ENCODE data around the gene AKR1C4.
"Not testable (repeated sequence)": the region's sequence is repeated elsewhere in the genome, so short reads cannot be mapped to it uniquely, and the experiment has no call there.

The AKR1C4 gene

DNA sequence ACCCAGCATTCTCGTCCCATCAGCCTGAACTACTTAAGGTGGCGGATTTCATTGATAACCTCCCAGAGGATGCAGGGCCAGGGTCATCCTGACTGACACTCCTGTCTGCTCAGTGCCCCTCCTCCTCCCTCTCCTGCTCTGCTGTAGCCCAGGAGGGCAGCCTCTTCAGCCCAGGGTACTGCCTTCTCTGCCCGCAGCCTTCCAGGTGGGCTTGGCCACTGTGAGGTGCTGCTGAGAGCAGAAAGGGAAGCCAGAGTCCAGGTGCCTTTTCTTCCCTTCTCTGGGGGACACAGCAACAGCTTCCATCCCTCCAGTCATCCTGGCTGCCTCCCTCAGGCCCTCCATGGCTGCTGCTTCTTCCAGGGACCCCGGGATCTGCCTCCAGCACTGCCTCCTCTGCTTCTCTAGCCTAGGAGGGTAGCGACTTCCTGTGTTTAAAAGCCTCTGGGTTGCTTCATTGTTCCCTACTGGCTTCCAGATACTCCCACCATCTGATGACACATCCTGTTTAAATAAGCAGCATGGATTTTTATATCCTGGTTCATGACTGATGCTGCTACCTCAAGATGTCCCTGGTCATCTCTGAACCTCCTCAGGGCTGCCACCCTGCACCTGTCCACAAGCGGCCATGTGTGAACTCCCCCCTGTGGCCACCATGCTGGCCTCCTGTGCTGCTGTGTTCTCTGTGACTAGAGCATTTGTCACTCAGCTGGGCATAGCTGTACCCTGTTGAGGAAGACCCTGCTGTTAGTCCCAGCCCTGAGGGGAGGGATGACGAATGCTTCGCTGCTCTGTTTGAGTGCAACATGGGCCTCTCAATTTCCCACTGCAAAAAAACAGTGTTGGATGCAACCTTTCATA is 55.8 kb downstream of the AKR1C4 start:
- no peaks in the 10 kb centered on the region for H3K9me3 ChIP-seq (ENCODE audit: low read length)
- H3K36me3 ChIP-seq (ENCODE audit: insufficient read depth, low read length): no peaks in the 10 kb centered on the region
- H3K27me3 ChIP-seq (ENCODE audit: control insufficient read depth in 1 of 2, insufficient read depth in 2 of 2, low read length in 2 of 2): no peaks in the 10 kb centered on the region
- H3K9ac ChIP-seq (ENCODE audit: low read length): no peak overlapping the region
- no peaks in the 10 kb centered on the region for H3K4me1 ChIP-seq (ENCODE audit: insufficient read depth, low read length)
- H3K27ac ChIP-seq (ENCODE audit: low read depth, low read length): no peak overlapping the region
- H3K4me3 ChIP-seq (ENCODE audit: low read depth in 1 of 2, low read length in 2 of 2): no peak overlapping the region

DNA sequence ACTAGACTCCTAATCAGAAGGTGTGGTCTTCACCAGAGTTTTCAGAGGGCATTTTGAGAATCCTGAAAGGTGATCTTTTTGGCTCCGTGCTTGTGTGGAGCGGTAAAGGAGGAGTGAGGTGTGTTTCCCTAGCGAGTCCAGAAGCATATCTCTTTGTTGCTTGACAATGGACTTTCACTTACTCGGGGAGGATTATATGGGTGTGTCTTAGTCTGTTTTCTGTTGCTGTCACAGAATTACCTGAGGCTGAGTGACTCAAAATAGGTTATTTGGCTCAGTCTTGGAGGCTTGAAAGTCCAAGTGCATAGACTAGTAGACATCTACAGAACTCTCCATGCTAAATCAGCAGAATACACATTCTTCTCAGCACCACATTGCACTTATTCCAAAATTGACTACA is 57.9 kb downstream of the AKR1C4 start:
- H3K27me3 ChIP-seq (ENCODE audit: control insufficient read depth in 1 of 2, insufficient read depth in 2 of 2, low read length in 2 of 2): no peaks in the 10 kb centered on the region
- H3K27ac ChIP-seq (ENCODE audit: low read depth, low read length): no peak overlapping the region
- H3K9ac ChIP-seq (ENCODE audit: low read length): no peak overlapping the region
- no peaks in the 10 kb centered on the region for H3K9me3 ChIP-seq (ENCODE audit: low read length)
- no peaks in the 10 kb centered on the region for H3K36me3 ChIP-seq (ENCODE audit: insufficient read depth, low read length)
- H3K4me3 ChIP-seq (ENCODE audit: low read depth in 1 of 2, low read length in 2 of 2): no peak overlapping the region
- no peaks in the 10 kb centered on the region for H3K4me1 ChIP-seq (ENCODE audit: insufficient read depth, low read length)

DNA sequence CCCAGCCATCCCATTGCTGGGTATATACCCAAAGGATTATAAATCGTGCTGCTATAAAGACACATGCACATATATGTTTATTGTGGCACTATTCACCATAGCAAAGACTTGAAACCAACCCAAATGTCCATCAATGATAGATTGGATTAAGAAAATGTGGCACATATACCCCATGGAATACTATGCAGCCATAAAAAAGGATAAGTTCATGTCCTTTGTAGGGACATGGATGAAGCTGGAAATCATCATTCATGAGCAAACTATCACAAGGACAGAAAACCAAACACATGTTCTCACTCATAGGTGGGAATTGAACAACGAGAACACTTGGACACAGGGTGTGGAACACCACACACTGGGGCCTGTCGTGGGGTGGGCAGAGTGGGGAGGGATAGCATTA is 61.1 kb downstream of the AKR1C4 start:
- H3K4me1 ChIP-seq (ENCODE audit: insufficient read depth, low read length); H3K9me3 ChIP-seq (ENCODE audit: low read length); H3K27ac ChIP-seq (ENCODE audit: low read depth, low read length); H3K27me3 ChIP-seq (ENCODE audit: control insufficient read depth in 1 of 2, insufficient read depth in 2 of 2, low read length in 2 of 2); H3K4me3 ChIP-seq (ENCODE audit: low read depth in 1 of 2, low read length in 2 of 2); H3K36me3 ChIP-seq (ENCODE audit: insufficient read depth, low read length); H3K9ac ChIP-seq (ENCODE audit: low read length): not testable (repeated sequence)

DNA sequence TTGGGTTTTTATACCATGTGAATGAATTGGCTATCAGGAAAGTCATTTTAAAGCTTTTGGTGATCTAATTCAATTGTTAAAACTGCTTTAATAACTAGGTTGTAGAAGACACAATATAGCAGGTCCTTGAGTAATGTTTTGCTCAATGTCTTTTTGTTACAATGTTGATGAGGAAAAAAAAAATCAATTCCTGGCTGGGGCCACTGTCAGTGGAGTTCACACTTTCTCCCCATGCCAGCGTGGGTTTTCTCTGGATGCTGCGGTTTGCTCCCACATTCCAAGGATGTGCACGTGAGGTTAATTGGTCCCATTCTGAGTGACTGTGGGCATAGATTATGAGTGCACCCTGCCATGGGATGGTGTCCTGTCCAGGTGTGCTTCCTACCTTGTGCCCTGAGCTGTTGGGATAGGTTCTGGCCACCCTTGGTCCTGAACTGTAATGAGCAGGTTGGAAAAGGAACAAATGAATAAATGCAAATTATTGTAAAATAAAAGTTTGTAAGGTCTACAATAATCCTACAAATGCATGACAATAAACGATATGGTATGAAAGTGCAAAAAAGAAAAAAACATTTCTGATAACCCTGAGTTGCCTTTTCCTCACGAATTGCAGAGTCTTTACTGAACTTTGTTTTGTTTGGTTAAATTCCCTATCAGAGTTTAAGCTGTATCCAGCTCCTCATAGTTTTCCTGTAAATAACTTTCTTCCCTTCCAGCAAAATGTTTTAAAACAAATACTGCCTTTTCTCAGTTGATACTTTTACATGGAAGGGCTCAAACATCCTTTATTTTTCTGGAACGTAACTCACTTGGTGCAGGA is 62.7 kb downstream of the AKR1C4 start:
- Histone ChIP-seq H3K27me3 (ENCODE audit: control insufficient read depth in 1 of 2, insufficient read depth in 2 of 2, low read length in 2 of 2) (no peaks in the 10 kb centered on the region), H3K27ac (ENCODE audit: low read depth, low read length) (no peak overlapping the region), H3K4me1 (ENCODE audit: insufficient read depth, low read length) (no peaks in the 10 kb centered on the region), H3K4me3 (ENCODE audit: low read depth in 1 of 2, low read length in 2 of 2) (no peak overlapping the region), H3K36me3 (ENCODE audit: insufficient read depth, low read length) (no peaks in the 10 kb centered on the region), H3K9ac (ENCODE audit: low read length) (no peak overlapping the region), H3K9me3 (ENCODE audit: low read length) (no peaks in the 10 kb centered on the region)

DNA sequence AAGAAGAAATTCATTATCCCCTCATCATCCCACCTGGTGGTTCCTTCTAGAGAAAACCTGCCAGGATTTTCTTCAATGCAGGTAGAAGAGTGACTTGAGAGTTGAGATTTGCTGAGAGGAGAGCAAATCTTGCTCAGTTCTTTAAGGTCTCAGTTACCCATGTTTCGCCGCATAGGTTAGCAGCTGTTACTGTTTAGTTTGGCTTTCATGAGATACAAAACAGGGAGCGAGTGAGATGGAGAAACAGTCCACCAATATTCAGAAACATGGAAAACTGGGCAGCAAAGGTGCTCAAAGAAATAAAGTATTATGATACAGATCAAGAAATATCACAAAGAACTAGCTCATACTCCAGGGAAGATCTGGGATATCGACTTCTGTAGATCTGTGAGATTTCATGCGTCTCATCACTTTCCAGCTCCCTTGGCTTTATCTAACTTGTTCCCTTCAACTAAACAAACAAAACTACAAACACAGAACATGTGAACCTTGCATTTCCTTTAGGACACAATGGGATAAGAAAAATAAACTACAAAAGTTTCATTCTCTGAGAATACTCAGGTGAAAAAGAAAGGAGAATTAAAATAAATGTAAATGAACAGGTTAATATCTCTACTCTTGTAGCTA is 63.4 kb downstream of the AKR1C4 start:
- Histone ChIP-seq H3K9me3 (ENCODE audit: low read length) (no peaks in the 10 kb centered on the region), H3K27me3 (ENCODE audit: control insufficient read depth in 1 of 2, insufficient read depth in 2 of 2, low read length in 2 of 2) (no peaks in the 10 kb centered on the region), H3K27ac (ENCODE audit: low read depth, low read length) (no peak overlapping the region), H3K36me3 (ENCODE audit: insufficient read depth, low read length) (no peaks in the 10 kb centered on the region), H3K4me1 (ENCODE audit: insufficient read depth, low read length) (no peaks in the 10 kb centered on the region), H3K9ac (ENCODE audit: low read length) (no peak overlapping the region), H3K4me3 (ENCODE audit: low read depth in 1 of 2, low read length in 2 of 2) (no peak overlapping the region)

DNA sequence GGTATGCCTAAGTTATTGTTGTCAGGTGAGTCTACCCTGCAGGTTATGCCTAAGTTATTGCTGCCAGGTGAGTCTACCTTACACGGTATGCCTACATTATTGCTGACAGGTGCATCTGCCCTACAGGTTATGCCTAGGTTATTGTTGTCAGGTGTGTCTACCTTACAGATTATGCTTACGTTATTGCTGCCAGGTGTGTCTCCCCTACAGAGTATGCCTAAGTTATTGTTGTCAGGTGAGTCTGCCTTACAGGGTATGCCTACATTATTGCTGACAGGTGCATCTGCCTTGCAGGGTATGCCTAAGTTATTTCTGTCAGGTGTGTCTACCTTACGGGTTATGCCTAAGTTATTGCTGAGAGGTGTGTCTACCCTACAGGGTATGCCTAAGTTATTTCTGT is 64.2 kb downstream of the AKR1C4 start:
- no peak overlapping the region for H3K4me3 ChIP-seq (ENCODE audit: low read depth in 1 of 2, low read length in 2 of 2)
- H3K9ac ChIP-seq (ENCODE audit: low read length): no peak overlapping the region
- H3K27ac ChIP-seq (ENCODE audit: low read depth, low read length): no peak overlapping the region

DNA sequence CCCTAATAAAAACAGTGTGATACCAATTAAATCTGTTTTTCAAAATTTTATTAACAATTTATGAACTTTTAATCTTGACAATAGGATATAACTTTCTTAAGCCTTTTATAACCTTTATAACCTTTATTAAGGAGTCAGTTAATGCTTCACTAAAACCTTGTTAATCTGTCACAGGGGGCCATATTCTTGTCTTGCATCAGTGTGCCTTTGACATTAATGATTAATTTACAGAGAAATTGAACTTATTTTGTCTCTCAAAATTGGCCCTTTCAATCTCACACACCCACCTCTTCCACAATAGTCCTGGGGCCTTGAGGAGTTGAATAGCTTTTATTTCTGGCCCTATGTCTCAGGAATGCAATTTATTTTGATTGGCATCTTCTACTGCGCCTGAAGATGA is 68.5 kb downstream of the AKR1C4 start:
- H3K9me3 ChIP-seq (ENCODE audit: low read length): no peaks in the 10 kb centered on the region
- H3K9ac ChIP-seq (ENCODE audit: low read length): no peak overlapping the region
- H3K36me3 ChIP-seq (ENCODE audit: insufficient read depth, low read length): no peaks in the 10 kb centered on the region
- H3K27me3 ChIP-seq (ENCODE audit: control insufficient read depth in 1 of 2, insufficient read depth in 2 of 2, low read length in 2 of 2): no peaks in the 10 kb centered on the region
- H3K4me3 ChIP-seq (ENCODE audit: low read depth in 1 of 2, low read length in 2 of 2): no peak overlapping the region
- no peaks in the 10 kb centered on the region for H3K4me1 ChIP-seq (ENCODE audit: insufficient read depth, low read length)
- H3K27ac ChIP-seq (ENCODE audit: low read depth, low read length): no peak overlapping the region

More for the DNA sequence above, 64.2 kb downstream of the AKR1C4 start:
- Histone ChIP-seq H3K9me3 (ENCODE audit: low read length) (no peaks in the 10 kb centered on the region), H3K36me3 (ENCODE audit: insufficient read depth, low read length) (no peaks in the 10 kb centered on the region), H3K27me3 (ENCODE audit: control insufficient read depth in 1 of 2, insufficient read depth in 2 of 2, low read length in 2 of 2) (no peaks in the 10 kb centered on the region), H3K4me1 (ENCODE audit: insufficient read depth, low read length) (no peaks in the 10 kb centered on the region)

DNA sequence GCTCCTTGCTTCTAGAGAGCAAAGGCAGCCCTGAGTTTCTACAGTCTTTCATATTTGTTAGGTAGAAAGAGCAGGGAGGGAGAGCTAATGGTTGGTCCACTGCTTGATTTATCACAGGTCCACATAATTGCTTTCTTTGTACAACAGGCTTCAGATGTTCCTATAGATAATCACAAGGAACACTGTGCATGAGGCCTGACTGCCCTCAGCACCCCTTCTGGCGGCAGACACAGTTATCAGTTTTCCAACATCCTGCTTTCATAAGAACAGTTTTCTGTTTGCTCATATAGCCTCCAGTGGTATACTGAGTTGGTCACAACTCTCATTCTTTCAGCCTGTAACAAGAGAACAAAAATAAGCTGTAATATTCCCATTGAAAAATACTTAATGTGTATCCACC is 69.7 kb downstream of the AKR1C4 start:
- H3K4me1 ChIP-seq (ENCODE audit: insufficient read depth, low read length): no peaks in the 10 kb centered on the region
- no peak overlapping the region for H3K27ac ChIP-seq (ENCODE audit: low read depth, low read length)
- no peaks in the 10 kb centered on the region for H3K9me3 ChIP-seq (ENCODE audit: low read length)
- no peak overlapping the region for H3K4me3 ChIP-seq (ENCODE audit: low read depth in 1 of 2, low read length in 2 of 2)
- H3K9ac ChIP-seq (ENCODE audit: low read length): no peak overlapping the region
- H3K36me3 ChIP-seq (ENCODE audit: insufficient read depth, low read length): no peaks in the 10 kb centered on the region
- H3K27me3 ChIP-seq (ENCODE audit: control insufficient read depth in 1 of 2, insufficient read depth in 2 of 2, low read length in 2 of 2): no peaks in the 10 kb centered on the region

- no peak overlapping the region for H3K27ac ChIP-seq (ENCODE audit: low read depth, low read length)
- H3K27me3 ChIP-seq (ENCODE audit: control insufficient read depth in 1 of 2, insufficient read depth in 2 of 2, low read length in 2 of 2): no peaks in the 10 kb centered on the region
- no peaks in the 10 kb centered on the region for H3K9me3 ChIP-seq (ENCODE audit: low read length)
- H3K4me3 ChIP-seq (ENCODE audit: low read depth in 1 of 2, low read length in 2 of 2): no peak overlapping the region
- no peak overlapping the region for H3K9ac ChIP-seq (ENCODE audit: low read length)
- H3K36me3 ChIP-seq (ENCODE audit: insufficient read depth, low read length): no peaks in the 10 kb centered on the region
- H3K4me1 ChIP-seq (ENCODE audit: insufficient read depth, low read length): no peaks in the 10 kb centered on the region
Observed at GRCh38 chr10:5266804-5267203, 70.2 kb downstream of the AKR1C4 start.

DNA sequence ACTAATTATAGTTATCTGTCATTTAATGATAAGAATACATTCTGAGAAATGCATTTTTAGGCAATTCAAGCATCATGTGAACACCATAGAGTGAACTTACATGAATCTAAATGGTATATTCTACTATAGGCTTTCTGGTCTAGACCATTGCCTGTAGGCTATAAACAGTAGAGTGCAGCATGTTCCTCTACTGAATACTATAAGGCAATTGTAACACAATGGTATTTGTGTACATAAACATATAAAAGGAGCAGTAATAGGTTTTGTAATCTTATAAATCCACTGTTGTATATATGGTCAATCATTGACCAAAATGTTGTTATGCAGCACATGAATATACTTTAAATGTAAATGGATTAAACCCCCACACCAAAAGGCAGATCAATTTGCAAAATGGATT is 71.6 kb downstream of the AKR1C4 start:
- H3K36me3 ChIP-seq (ENCODE audit: insufficient read depth, low read length): no peaks in the 10 kb centered on the region
- no peaks in the 10 kb centered on the region for H3K27me3 ChIP-seq (ENCODE audit: control insufficient read depth in 1 of 2, insufficient read depth in 2 of 2, low read length in 2 of 2)
- no peak overlapping the region for H3K4me3 ChIP-seq (ENCODE audit: low read depth in 1 of 2, low read length in 2 of 2)
- no peak overlapping the region for H3K27ac ChIP-seq (ENCODE audit: low read depth, low read length)
- no peaks in the 10 kb centered on the region for H3K4me1 ChIP-seq (ENCODE audit: insufficient read depth, low read length)
- no peaks in the 10 kb centered on the region for H3K9me3 ChIP-seq (ENCODE audit: low read length)
- H3K9ac ChIP-seq (ENCODE audit: low read length): no peak overlapping the region
